ENCODE data around the gene MAS1.
"Not testable (repeated sequence)": the region's sequence is repeated elsewhere in the genome, so short reads cannot be mapped to it uniquely, and the experiment has no call there.

MAS1 gene

GRCh38 chr6:159913862-159914564 is 23.2 kb downstream of the MAS1 start:
- TF ChIP-seq CTCF (IDR thresholded peaks at IDR 0.05) (no peak), ZFX (IDR thresholded peaks at IDR 0.05; ENCODE audit: borderline replicate concordance) (no peak)
- no peak overlapping the region for H3K27ac ChIP-seq

GRCh38 chr6:159914565-159914923 is 23.8 kb downstream of the MAS1 start:
- TF ChIP-seq CTCF (IDR thresholded peaks at IDR 0.05) (no peak), ZFX (IDR thresholded peaks at IDR 0.05; ENCODE audit: borderline replicate concordance) (no peak)

GRCh38 chr6:159915397-159915796 is 24.6 kb downstream of the MAS1 start:
- no peak for TF ChIP-seq ZFX (IDR thresholded peaks at IDR 0.05; ENCODE audit: borderline replicate concordance)
- no peak for TF ChIP-seq CTCF (IDR thresholded peaks at IDR 0.05)
- no peak overlapping the region for H3K27ac ChIP-seq

More at GRCh38 chr6:159914565-159914923, 23.8 kb downstream of the MAS1 start:
- H3K27ac ChIP-seq, result no peak overlapping the region

GRCh38 chr6:159916237-159916636 is 25.4 kb downstream of the MAS1 start:
- H3K27ac ChIP-seq, result no peak overlapping the region
- no peak for TF ChIP-seq CTCF (IDR thresholded peaks at IDR 0.05)
- TF ChIP-seq ZFX (IDR thresholded peaks at IDR 0.05; ENCODE audit: borderline replicate concordance), result no peak

- TF ChIP-seq CTCF (IDR thresholded peaks at IDR 0.05), result no peak
Observed at GRCh38 chr6:159916752-159917151, 26.0 kb downstream of the MAS1 start.

GRCh38 chr6:159919011-159919511 is 28.3 kb downstream of the MAS1 start:
- TF ChIP-seq ZFX (IDR thresholded peaks at IDR 0.05; ENCODE audit: borderline replicate concordance) (no peak), CTCF (IDR thresholded peaks at IDR 0.05) (no peak)
- H3K27ac ChIP-seq, result no peak overlapping the region

More at GRCh38 chr6:159916752-159917151, 26.0 kb downstream of the MAS1 start:
- no peak overlapping the region for H3K27ac ChIP-seq

GRCh38 chr6:159919800-159920199 is 29.0 kb downstream of the MAS1 start:
- TF ChIP-seq CTCF (IDR thresholded peaks at IDR 0.05) (no peak), ZFX (IDR thresholded peaks at IDR 0.05; ENCODE audit: borderline replicate concordance) (no peak)
- no peak overlapping the region for H3K27ac ChIP-seq

- H3K27ac ChIP-seq, result not testable (repeated sequence)
Observed at GRCh38 chr6:159924150-159924549, 33.4 kb downstream of the MAS1 start.
